Measurements from ENCODE around the gene COL4A5. TPM values are rescaled to one million over a fixed set of nuclear protein-coding genes. Genes with fewer than 3 reads are reported as not detected.
A peak's percentile ranks its signal among the peaks of the same experiment; 100 is the strongest.

COL4A5 gene
- total RNA-seq, 1 donor from 2014 or later = 111 TPM

- no peak overlapping the region for H3K27ac Mint-ChIP-seq (ENCODE audit: unreplicated experiment)
- H3K4me3 Mint-ChIP-seq = no peak overlapping the region
- no peak for TF ChIP-seq CTCF (conservative IDR thresholded peaks at IDR 0.05)
- H3K27me3 Mint-ChIP-seq (ENCODE audit: low read depth) = no peaks in the 10 kb centered on the region
- no peaks in the 10 kb centered on the region for H3K9me3 Mint-ChIP-seq
- DNase-seq (ENCODE audit: low read depth, low spot score) = no peak
- H3K4me1 Mint-ChIP-seq = no peaks in the 10 kb centered on the region
- peaks cover 4% of the 10 kb centered on the region for H3K36me3 Mint-ChIP-seq (ENCODE audit: low read depth)
Observed at GRCh38 chrX:108671526-108671925, 231.9 kb downstream of the COL4A5 start.

- Mint-ChIP-seq H3K27ac (ENCODE audit: unreplicated experiment) (no peak overlapping the region), H3K9me3 (no peaks in the 10 kb centered on the region), H3K4me1 (no peaks in the 10 kb centered on the region), H3K36me3 (ENCODE audit: low read depth) (peaks cover 3% of the 10 kb centered on the region), H3K4me3 (no peak overlapping the region), H3K27me3 (ENCODE audit: low read depth) (no peaks in the 10 kb centered on the region)
- DNase-seq (ENCODE audit: low read depth, low spot score) = no peak
- TF ChIP-seq CTCF (conservative IDR thresholded peaks at IDR 0.05) = no peak
Observed at GRCh38 chrX:108696690-108697089, 257.1 kb downstream of the COL4A5 start.

- Mint-ChIP-seq H3K27me3 (ENCODE audit: low read depth) (no peaks in the 10 kb centered on the region), H3K9me3 (no peaks in the 10 kb centered on the region), H3K36me3 (ENCODE audit: low read depth) (peaks cover 3% of the 10 kb centered on the region), H3K27ac (ENCODE audit: unreplicated experiment) (no peak overlapping the region), H3K4me3 (no peak overlapping the region), H3K4me1 (no peaks in the 10 kb centered on the region)
- DNase-seq (ENCODE audit: low read depth, low spot score) = no peak
- TF ChIP-seq CTCF (conservative IDR thresholded peaks at IDR 0.05) = peak; percentile 74
Observed at GRCh38 chrX:108699368-108699767, 259.7 kb downstream of the COL4A5 start.

GRCh38 chrX:108701633-108702032, 262.0 kb downstream of the COL4A5 start:
- H3K4me3 Mint-ChIP-seq = no peak overlapping the region
- no peak overlapping the region for H3K27ac Mint-ChIP-seq (ENCODE audit: unreplicated experiment)

GRCh38 chrX:108702530-108702929, 262.9 kb downstream of the COL4A5 start:
- Mint-ChIP-seq H3K9me3 (no peaks in the 10 kb centered on the region), H3K27me3 (ENCODE audit: low read depth) (no peaks in the 10 kb centered on the region), H3K4me1 (no peaks in the 10 kb centered on the region), H3K27ac (ENCODE audit: unreplicated experiment) (no peak overlapping the region), H3K4me3 (no peak overlapping the region), H3K36me3 (ENCODE audit: low read depth) (no peaks in the 10 kb centered on the region)
- no peak for TF ChIP-seq CTCF (conservative IDR thresholded peaks at IDR 0.05)
- no peak for DNase-seq (ENCODE audit: low read depth, low spot score)

More at GRCh38 chrX:108701633-108702032, 262.0 kb downstream of the COL4A5 start:
- DNase-seq (ENCODE audit: low read depth, low spot score) = no peak
- Mint-ChIP-seq H3K4me1 (no peaks in the 10 kb centered on the region), H3K27me3 (ENCODE audit: low read depth) (no peaks in the 10 kb centered on the region), H3K36me3 (ENCODE audit: low read depth) (no peaks in the 10 kb centered on the region), H3K9me3 (no peaks in the 10 kb centered on the region)
- TF ChIP-seq CTCF (conservative IDR thresholded peaks at IDR 0.05) = no peak

- no peak overlapping the region for H3K27ac Mint-ChIP-seq (ENCODE audit: unreplicated experiment)
- H3K4me3 Mint-ChIP-seq = no peak overlapping the region
- DNase-seq (ENCODE audit: low read depth, low spot score) = no peak
- no peaks in the 10 kb centered on the region for H3K36me3 Mint-ChIP-seq (ENCODE audit: low read depth)
- no peaks in the 10 kb centered on the region for H3K4me1 Mint-ChIP-seq
- no peaks in the 10 kb centered on the region for H3K9me3 Mint-ChIP-seq
- no peaks in the 10 kb centered on the region for H3K27me3 Mint-ChIP-seq (ENCODE audit: low read depth)
- no peak for TF ChIP-seq CTCF (conservative IDR thresholded peaks at IDR 0.05)
Observed at GRCh38 chrX:108704839-108705238, 265.2 kb downstream of the COL4A5 start.

All from neural crest cell (in vitro differentiated cells).